MCF 10A (cell line): Measurements from ENCODE around the gene MED1. TPM values are rescaled to one million over a fixed set of nuclear protein-coding genes. Genes with fewer than 3 reads are reported as not detected.
"Not testable (repeated sequence)": the region's sequence is repeated elsewhere in the genome, so short reads cannot be mapped to it uniquely, and the experiment has no call there.

Experiments used
- BruUV-seq: library from RNA; stranded (reverse); fragments of 400-500 nt; replicated peaks from 2 replicates; lab custom pipeline; 2021; lab: Mats Ljungman, UMichigan
- CTCF ChIA-PET: fragments of 300-600 bp; sonication (Branson Sonifier 250); formaldehyde crosslinking; extraction: SDS; loops from one replicate; lab custom pipeline; 2021; ENCODE audit warnings: antibody characterized with exemption, inconsistent platforms; lab: Yijun Ruan, JAX
- POLR2A ChIA-PET: fragments of 300-600, 350-650 bp; sonication (Branson Sonifier 250); formaldehyde crosslinking; extraction: SDS; loops from one replicate; lab custom pipeline; 2020; ENCODE audit warnings: antibody characterized with exemption, inconsistent platforms; lab: Yijun Ruan, JAX
- DNase-seq: peaks from one replicate; pipeline ENCODE4 v3.0.0-alpha.2; 2018; ENCODE audit not compliant: unreplicated experiment
- H3K27ac Mint-ChIP-seq: one replicate; pipeline ENCODE4 v1.8.0; 2022; ENCODE audit warnings: mild to moderate bottlenecking, low read depth, mixed read lengths; ENCODE audit not compliant: unreplicated experiment
- H3K27me3 Mint-ChIP-seq: one replicate; pipeline ENCODE4 v1.8.0; 2022; ENCODE audit warnings: mixed read lengths; ENCODE audit not compliant: insufficient read depth, unreplicated experiment
- H3K36me3 Mint-ChIP-seq: one replicate; pipeline ENCODE4 v1.8.0; 2022; ENCODE audit warnings: mild to moderate bottlenecking, moderate library complexity, mixed read lengths; ENCODE audit not compliant: insufficient read depth, unreplicated experiment
- H3K4me1 Mint-ChIP-seq: one replicate; pipeline ENCODE4 v1.8.0; 2022; ENCODE audit warnings: mixed read lengths; ENCODE audit not compliant: insufficient read depth, unreplicated experiment
- H3K4me3 Mint-ChIP-seq: one replicate; pipeline ENCODE4 v1.8.0; 2022; ENCODE audit warnings: mild to moderate bottlenecking, moderate library complexity, mixed read lengths; ENCODE audit not compliant: unreplicated experiment
- H3K9me3 Mint-ChIP-seq: one replicate; pipeline ENCODE4 v1.8.0; 2022; ENCODE audit warnings: mixed read lengths; ENCODE audit not compliant: unreplicated experiment
- CTCF ChIP-seq: fragments of 200-600 bp; IDR thresholded peaks from one replicate; pipeline ENCODE4 v1.8.0; 2022; ENCODE audit warnings: antibody characterized with exemption, mild to moderate bottlenecking; ENCODE audit not compliant: unreplicated experiment
- intact Hi-C: fragments of 100-400 bp; cut with micrococcal nuclease; formaldehyde crosslinking; loops from 2 replicates; pipeline ENCODE4 v1.14.1; 2022
- total RNA-seq: library from RNA; stranded (reverse); gene quantifications from 2 replicates; pipeline ENCODE4 v1.2.3, GENCODE V29; 2022

MED1 gene
- total RNA-seq, 1 experiment from 2014 or later = 59.0 TPM

- no peak for TF ChIP-seq CTCF
- Mint-ChIP-seq H3K9me3 (no peaks in the 10 kb centered on the region), H3K27ac (no peak overlapping the region), H3K36me3 (peaks cover 10% of the 10 kb centered on the region), H3K4me3 (no peak overlapping the region), H3K4me1 (peaks cover 26% of the 10 kb centered on the region), H3K27me3 (no peaks in the 10 kb centered on the region)
- ChIA-PET CTCF (interaction anchor here (0.6 kb wide), 1 partner anchor 53 kb away, joined by 3 read pairs; no protein-coding TSS in a partner anchor), POLR2A (no interaction called here)
- no peak for DNase-seq
- no TSS peak for BruUV-seq
- intact Hi-C loops = no loop called here
Measured at GRCh38 chr17:39380144-39380543, 70.9 kb downstream of the MED1 start.

GRCh38 chr17:39376434-39376833 lies 74.6 kb downstream of the MED1 start:
- no TSS peak for BruUV-seq
- peak; percentile 4 for DNase-seq
- no peaks in the 10 kb centered on the region for H3K9me3 Mint-ChIP-seq
- H3K27me3 Mint-ChIP-seq = no peaks in the 10 kb centered on the region
- H3K36me3 Mint-ChIP-seq = peaks cover 17% of the 10 kb centered on the region
- CTCF ChIA-PET = no interaction called here
- POLR2A ChIA-PET = interaction anchor here (0.8 to 3.1 kb wide), 3 partner anchors 13 to 523 kb away, joined by 3 to 28 read pairs (median 4); partner anchors contain the start of genes FBXL20 and RPL23
- H3K27ac Mint-ChIP-seq = peak overlapping the region; percentile 39
- H3K4me3 Mint-ChIP-seq = no peak overlapping the region
- TF ChIP-seq CTCF = no peak
- intact Hi-C loops = no loop called here
- peaks cover 26% of the 10 kb centered on the region for H3K4me1 Mint-ChIP-seq

GRCh38 chr17:39367805-39368204 lies 83.3 kb downstream of the MED1 start:
- H3K4me1 Mint-ChIP-seq, DNase-seq, intact Hi-C loops, BruUV-seq, H3K9me3 Mint-ChIP-seq, H3K4me3 Mint-ChIP-seq, H3K27me3 Mint-ChIP-seq, H3K27ac Mint-ChIP-seq: not testable (repeated sequence)
- CTCF ChIA-PET = interaction anchor here (0.6 kb wide), 1 partner anchor 44 kb away, joined by 6 read pairs; no protein-coding TSS in a partner anchor
- POLR2A ChIA-PET = interaction anchor here (1.4 kb wide), 1 partner anchor 33 kb away, joined by 3 read pairs; no protein-coding TSS in a partner anchor
- peaks cover 21% of the 10 kb centered on the region for H3K36me3 Mint-ChIP-seq

- Mint-ChIP-seq H3K27me3 (no peaks in the 10 kb centered on the region), H3K4me1 (peaks cover 6% of the 10 kb centered on the region), H3K27ac (no peak overlapping the region), H3K4me3 (no peak overlapping the region), H3K36me3 (peaks cover 15% of the 10 kb centered on the region), H3K9me3 (no peaks in the 10 kb centered on the region)
- DNase-seq = no peak
- ChIA-PET POLR2A (interaction anchor here (0.6 kb wide), 1 partner anchor 147 kb away, joined by 3 read pairs; no protein-coding TSS in a partner anchor), CTCF (interaction anchor here (0.7 kb wide), 1 partner anchor 80 kb away, joined by 3 read pairs; no protein-coding TSS in a partner anchor)
- no peak for TF ChIP-seq CTCF
- intact Hi-C loops = no loop called here
- no TSS peak for BruUV-seq
Measured at GRCh38 chr17:39365872-39366271, 85.2 kb downstream of the MED1 start.
